ENCODE results near the gene RBM33. TPM values are rescaled to one million over a fixed set of nuclear protein-coding genes. Genes with fewer than 3 reads are reported as not detected.

The RBM33 gene
- total and polyA plus RNA-seq, 2 of the 13 experiments (the other 11 are each of a cell fraction or from before 2014, with no cell fraction given) = 12.4 to 28.9 TPM

DNA sequence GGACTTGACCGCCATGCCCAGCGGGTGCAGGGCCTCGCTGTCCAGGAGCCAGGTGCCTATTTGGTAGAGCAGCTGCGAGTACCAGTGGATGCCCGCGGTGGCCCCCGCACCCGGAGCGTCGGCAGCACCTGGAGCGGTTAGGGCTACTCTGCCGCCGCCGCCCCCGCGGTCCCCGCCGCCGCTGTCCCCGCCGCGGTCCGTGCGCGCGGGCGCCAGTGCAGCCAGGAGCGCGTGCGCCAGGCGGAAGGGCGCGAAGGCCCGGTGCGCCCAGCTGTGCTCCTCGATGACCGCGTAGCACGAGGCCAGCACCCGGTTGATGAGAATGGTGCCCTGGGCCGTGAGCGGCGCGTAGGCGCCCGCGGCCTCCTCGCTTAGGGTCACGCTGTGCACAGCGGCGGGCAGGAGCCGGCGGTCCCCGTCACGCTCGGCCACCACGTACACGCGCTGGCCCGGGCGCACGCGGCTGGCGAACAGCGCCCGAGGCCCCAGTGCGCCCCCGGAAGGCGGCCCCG is 158.5 kb downstream of the RBM33 start (continued):
- TF ChIP-seq, protein P1, sequence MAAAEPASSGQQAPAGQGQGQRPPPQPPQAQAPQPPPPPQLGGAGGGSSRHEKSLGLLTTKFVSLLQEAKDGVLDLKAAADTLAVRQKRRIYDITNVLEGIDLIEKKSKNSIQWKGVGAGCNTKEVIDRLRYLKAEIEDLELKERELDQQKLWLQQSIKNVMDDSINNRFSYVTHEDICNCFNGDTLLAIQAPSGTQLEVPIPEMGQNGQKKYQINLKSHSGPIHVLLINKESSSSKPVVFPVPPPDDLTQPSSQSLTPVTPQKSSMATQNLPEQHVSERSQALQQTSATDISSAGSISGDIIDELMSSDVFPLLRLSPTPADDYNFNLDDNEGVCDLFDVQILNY (CRISPR knock-in tag; conservative IDR thresholded peaks at IDR 0.05) = no peak

DNA sequence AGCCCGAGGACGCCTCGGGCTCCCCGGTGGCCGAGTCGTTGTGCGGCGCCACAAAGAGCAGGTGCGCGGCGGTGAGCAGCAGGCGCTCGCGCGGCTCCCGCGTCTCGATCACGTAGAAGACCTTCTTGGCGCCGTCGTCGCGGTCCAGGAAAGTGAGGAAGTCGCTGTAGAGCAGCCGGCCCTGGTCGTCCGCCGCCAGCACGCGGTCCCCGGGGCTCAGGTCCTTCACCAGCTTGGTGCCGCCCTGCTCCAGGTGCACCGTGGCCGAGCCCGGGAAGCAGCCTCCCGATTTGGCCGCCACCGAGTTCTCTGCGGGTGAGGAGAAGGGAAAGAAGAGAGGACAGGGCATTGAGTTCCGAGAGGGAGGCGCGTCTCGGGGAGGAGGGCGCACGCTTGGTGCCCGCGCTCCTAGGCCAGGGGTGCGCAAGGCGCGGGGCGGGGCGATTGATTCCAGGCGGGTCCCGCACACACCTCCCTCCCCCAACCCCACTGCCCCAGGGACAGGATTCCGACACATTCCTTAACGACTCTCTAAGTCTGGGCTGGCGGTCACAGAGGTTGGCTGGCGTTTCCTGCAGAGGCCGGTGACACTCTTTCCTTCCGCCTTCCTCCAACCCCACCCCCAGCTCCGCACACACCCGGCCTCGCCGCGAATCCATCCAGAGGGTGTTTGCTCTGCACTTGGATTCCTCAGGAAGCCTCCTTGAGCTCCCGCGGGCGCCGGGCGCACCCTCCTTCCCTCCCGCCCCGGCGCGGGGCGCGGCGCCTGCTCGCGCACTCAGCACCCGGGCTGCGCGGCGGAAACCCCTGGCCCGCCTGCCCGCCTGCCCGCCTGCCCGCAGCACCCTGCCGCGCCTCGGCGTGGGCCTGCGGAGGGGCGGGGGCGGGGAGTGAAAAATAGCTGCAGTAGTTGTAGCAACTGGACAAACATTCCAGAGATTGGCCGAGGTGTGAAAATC is 159.2 kb downstream of the RBM33 start:
- no peaks in the 10 kb centered on the region for H3K9me3 ChIP-seq (ENCODE audit: low read length)
- 97% methylated on average over 94 of the region's 96 CpGs for WGBS (ENCODE audit: low lambda C conversion rate)
- H3K4me2 ChIP-seq (ENCODE audit: low read depth, low read length) = no peak overlapping the region
- no peak overlapping the region for H3K9ac ChIP-seq (ENCODE audit: insufficient read depth, low read depth, low read length)
- H3K79me2 ChIP-seq (ENCODE audit: insufficient read depth, low read length) = no peaks in the 10 kb centered on the region
- no peak overlapping the region for H3K4me3 ChIP-seq (replicated peaks in 1 of 3; ENCODE audit: insufficient read depth in 1 of 3, low read depth in 2 of 3, low read length in 3 of 3)
- FAIRE-seq = no peak
- in situ Hi-C loops (cut with HindIII; ENCODE audit: extremely low pct_ligation_motif_present, low pct_unique_long_range_greater_than_20kb) = loop anchor here (25.0 kb wide), 1 partner anchor 834 kb away; the partner anchor contains the start of gene RNF32
- CTCF ChIA-PET (ENCODE audit: low intra/inter-chr PET ratio, low total read pairs) = no interaction called here
- TF ChIP-seq, protein P2, sequence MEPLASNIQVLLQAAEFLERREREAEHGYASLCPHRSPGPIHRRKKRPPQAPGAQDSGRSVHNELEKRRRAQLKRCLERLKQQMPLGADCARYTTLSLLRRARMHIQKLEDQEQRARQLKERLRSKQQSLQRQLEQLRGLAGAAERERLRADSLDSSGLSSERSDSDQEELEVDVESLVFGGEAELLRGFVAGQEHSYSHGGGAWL (CRISPR knock-in tag; IDR thresholded peaks at IDR 0.05) = no peak
- no peak for TF ChIP-seq ATF1 (CRISPR knock-in tag; IDR thresholded peaks at IDR 0.05)
- TF ChIP-seq, protein P3, sequence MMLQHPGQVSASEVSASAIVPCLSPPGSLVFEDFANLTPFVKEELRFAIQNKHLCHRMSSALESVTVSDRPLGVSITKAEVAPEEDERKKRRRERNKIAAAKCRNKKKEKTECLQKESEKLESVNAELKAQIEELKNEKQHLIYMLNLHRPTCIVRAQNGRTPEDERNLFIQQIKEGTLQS (CRISPR knock-in tag; IDR thresholded peaks at IDR 0.05) = no peak
- TF ChIP-seq ZNF232 (CRISPR knock-in tag; IDR thresholded peaks at IDR 0.05; ENCODE audit: borderline replicate concordance) = no peak
- TF ChIP-seq RBFOX2 (IDR thresholded peaks at IDR 0.05; ENCODE audit: low read depth, low read length) = 0 out of 2 replicates have a peak, but pooled peaks have one; percentile 33
- TF ChIP-seq, protein P4, sequence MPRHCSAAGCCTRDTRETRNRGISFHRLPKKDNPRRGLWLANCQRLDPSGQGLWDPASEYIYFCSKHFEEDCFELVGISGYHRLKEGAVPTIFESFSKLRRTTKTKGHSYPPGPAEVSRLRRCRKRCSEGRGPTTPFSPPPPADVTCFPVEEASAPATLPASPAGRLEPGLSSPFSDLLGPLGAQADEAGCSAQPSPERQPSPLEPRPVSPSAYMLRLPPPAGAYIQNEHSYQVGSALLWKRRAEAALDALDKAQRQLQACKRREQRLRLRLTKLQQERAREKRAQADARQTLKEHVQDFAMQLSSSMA (CRISPR knock-in tag; IDR thresholded peaks at IDR 0.05) = no peak
- H3K4me1 ChIP-seq (ENCODE audit: insufficient read depth, low read length) = peaks cover 37% of the 10 kb centered on the region
- H3K27me3 ChIP-seq (ENCODE audit: control insufficient read depth in 1 of 2, insufficient read depth in 2 of 2, low read length in 2 of 2) = peaks cover 0 to 9% of the 10 kb centered on the region in 2 experiments; a peak in 3 of 5 replicates
- H3K36me3 ChIP-seq (replicated peaks in 1 of 2; ENCODE audit: control insufficient read depth in 1 of 2, insufficient read depth in 2 of 2, low read length in 2 of 2) = no peaks in the 10 kb centered on the region
- DNase-seq (ENCODE audit: low spot score) = no peak
- H3K27ac ChIP-seq (ENCODE audit: extremely low read length, insufficient read depth, low read length) = no peak overlapping the region
- H4K20me1 ChIP-seq (ENCODE audit: insufficient read depth, low read length) = no peaks in the 10 kb centered on the region
- H2AFZ ChIP-seq (ENCODE audit: low read length) = no peak overlapping the region
- intact Hi-C loops (cut with micrococcal nuclease; ENCODE audit: unreplicated experiment) = no loop called here
- no TSS peak for BruUV-seq (replicated peaks)
- POLR2A ChIA-PET = no interaction called here
- no peak for ATAC-seq
